ENCODE measurements around the gene CUX1.

DNA sequence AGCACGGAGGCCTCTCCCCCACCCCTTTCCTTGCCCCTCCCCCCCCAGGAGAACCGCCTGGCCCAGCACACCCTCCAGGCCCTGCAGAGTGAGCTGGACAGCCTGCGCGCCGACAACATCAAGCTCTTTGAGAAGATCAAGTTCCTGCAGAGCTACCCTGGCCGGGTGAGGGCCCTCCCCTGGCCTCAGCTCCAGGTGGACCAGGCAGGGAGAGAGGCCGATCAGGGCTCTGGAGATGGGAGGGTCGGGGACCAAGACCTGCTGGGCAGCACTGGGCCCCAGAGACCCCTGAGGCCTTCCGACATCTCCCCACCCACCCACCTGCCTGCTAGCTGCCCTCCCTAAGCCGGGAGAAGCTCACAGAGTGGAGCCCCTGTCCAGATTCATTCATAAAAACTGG is 460.5 kb downstream of the CUX1 start:
- TF ChIP-seq, protein P1, sequence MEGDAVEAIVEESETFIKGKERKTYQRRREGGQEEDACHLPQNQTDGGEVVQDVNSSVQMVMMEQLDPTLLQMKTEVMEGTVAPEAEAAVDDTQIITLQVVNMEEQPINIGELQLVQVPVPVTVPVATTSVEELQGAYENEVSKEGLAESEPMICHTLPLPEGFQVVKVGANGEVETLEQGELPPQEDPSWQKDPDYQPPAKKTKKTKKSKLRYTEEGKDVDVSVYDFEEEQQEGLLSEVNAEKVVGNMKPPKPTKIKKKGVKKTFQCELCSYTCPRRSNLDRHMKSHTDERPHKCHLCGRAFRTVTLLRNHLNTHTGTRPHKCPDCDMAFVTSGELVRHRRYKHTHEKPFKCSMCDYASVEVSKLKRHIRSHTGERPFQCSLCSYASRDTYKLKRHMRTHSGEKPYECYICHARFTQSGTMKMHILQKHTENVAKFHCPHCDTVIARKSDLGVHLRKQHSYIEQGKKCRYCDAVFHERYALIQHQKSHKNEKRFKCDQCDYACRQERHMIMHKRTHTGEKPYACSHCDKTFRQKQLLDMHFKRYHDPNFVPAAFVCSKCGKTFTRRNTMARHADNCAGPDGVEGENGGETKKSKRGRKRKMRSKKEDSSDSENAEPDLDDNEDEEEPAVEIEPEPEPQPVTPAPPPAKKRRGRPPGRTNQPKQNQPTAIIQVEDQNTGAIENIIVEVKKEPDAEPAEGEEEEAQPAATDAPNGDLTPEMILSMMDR (IDR thresholded peaks at IDR 0.05) = no peak
- TF ChIP-seq POLR2AphosphoS5 (IDR thresholded peaks at IDR 0.05) = no peak

Data from suprapubic skin (tissue), 3 donors.